C1 segment of cervical spinal cord (tissue), 14 donors: ENCODE results near the gene EARS2.
"Not testable (repeated sequence)": the region's sequence is repeated elsewhere in the genome, so short reads cannot be mapped to it uniquely, and the experiment has no call there.

Source experiments
- DNase-seq, 14 donors: peaks; one replicate each; lab custom pipeline; 2025; lab: John Stamatoyannopoulos, UW

Gene EARS2

GRCh38 chr16:23567602-23568001 is 10.5 kb upstream of the EARS2 start:
- DNase-seq, result no peak

DNA sequence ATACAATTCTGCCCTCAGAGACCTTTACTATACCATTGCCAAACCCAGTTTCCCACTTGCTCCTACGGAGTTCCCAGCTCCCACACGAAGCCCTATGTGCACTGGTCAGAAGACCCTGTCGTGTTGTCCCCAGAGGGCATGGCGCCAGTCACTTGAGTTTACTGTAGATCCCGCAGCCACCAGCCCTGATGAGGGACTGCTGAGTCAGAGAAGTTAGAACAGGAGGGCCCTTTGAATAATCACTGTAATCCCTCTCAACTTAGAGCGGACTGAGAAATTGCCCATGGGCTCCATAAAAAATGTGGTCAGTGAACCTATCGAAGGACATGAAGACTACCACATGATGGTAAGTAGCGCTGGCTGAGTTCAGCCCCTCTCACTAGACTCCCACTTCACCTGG is 9.6 kb upstream of the EARS2 start:
- no peak for DNase-seq

DNA sequence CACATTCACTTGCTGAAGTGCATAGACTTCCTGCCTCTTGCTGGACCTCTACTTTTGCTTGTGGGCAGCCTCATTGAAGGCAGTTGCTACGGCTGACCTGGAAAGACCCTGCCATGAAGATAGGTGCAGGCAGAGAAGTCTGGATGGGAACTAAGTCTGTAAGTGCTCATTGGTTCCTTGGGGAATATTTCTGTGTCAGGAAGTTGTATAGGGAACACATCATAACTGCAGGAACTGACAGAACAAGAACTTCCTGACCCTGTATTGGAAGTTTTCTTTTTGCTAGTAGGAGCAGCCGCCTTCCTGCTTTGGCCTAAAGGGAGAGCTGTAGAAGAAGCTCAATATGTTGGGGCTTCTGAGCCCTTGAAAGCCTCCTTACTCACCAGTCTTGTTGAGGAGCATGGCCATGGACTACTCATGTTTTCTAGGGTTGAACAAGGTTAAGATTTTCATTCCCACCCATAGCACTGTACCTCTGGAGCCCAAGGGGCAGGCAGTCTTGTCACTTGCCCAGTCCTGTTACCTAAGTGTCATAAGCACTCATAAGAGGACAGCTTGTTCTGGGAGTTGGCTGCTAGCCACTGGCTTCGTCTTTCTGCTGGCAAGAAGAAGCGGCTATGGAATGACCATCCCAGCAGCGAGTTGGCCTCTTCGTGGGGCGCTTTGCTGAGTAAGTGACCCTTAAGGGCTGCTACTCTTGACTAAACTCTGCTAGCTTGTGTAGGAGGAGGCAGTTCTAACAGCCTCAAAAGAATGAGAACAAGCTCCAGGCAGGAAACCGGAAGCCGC is 7.6 kb upstream of the EARS2 start:
- peak in 2 of 14 donors; percentile 12 to 29 for DNase-seq

GRCh38 chr16:23563186-23563585 is 6.0 kb upstream of the EARS2 start:
- no peak for DNase-seq

DNA sequence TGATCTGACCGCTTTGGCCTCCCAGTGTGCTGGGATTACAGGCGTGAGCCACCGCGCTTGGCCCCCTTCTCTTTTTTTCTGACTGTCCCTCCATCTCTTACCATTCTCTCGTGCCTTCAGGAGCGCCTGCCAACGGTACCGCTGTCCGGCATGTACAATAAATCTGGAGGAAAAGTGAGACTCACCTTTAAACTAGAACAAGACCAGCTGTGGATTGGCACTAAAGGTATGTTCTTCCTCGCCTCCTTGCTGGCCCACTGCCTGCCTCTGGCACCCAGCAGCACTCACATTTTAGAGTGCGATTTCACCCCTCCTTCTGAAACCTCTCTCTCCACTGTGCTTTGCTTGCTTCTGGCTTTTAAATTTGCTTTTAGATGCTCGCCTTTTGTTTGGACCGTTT is 5.4 kb upstream of the EARS2 start:
- DNase-seq, result no peak

DNA sequence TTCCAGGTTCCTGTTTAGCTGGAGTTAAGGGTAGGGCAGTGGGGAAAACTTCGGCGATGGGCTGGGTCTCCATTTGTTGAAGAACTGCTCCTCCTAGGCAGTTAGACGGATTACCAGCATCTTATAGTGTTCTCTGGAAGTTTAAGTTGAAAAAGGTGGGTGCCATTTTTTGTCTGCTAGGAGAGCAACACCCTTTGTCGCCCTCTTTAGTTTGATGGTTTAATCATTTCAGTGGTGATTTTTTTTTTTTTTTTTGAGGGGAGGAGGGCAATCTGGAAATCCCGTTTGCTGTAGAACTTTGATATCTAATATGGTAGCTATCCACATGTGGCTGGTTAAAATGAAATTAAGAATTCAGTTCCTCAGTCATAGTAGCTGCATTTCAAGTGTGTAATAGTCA is 4.4 kb upstream of the EARS2 start:
- DNase-seq, result no peak

GRCh38 chr16:23557779-23558702 is 891 bp upstream of the EARS2 start:
- DNase-seq, result peak in 7 of 14 donors; percentile 29 to 61 (median 47)

DNA sequence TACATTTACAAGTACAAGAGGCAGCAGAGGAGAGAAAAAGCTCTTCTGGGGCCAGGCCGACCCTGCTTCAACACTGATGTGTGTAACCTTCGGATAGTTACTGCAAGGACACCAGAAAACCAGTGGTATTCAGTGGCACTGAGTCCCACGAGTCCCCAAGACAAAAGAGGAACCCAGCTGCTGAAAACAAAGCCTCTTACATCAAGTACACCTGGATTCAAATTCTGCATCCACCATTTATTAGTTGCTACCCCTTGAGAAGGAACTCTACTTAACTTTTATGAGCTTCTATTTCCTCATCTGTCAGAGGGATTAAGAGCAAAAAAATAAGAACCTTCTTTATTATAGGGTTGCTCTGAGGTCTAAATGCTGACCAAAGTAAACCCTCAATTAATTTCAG is 2.6 kb downstream of the EARS2 start:
- no peak for DNase-seq

GRCh38 chr16:23552161-23552560 is 5.0 kb downstream of the EARS2 start:
- DNase-seq, result no peak

DNA sequence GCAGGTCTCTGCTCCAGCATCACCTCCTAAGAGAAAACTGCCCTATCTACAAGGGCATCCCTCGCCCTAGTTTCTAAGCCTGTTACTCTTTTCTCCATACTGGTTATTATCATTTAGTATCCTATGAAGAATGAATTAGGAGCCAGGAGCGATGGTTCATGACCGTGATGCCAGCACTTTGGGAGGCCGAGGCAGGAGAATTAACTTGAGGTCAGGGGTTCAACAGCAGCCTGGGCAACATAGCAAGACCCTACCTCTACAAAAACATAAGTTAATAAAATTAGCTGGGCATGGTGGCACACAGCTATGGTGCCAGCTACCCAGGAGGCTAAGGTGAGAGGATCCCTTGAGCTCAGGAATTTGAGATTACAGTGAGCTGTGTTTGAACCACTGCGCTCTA is 7.2 kb downstream of the EARS2 start:
- no peak for DNase-seq

GRCh38 chr16:23544436-23544835 is 12.7 kb downstream of the EARS2 start:
- no peak for DNase-seq

DNA sequence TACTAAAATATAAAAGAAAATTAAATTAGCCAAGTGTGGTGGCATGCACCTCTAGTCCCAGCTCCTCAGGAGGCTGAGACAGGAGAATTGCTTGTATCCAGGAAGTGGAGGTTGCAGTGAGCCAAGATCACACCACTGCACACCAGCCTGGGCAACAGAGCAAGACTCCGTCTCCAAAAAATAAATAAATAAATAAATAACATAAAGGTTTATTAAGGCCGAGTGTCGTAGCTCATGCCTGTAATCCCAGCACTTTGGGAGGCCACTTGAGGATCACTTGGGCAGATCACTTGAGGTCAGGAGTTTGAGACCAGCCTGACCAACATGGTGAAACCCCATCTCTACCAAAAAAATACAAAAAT is 16.4 kb downstream of the EARS2 start:
- DNase-seq, result not testable (repeated sequence)

GRCh38 chr16:23539984-23540816 is 16.9 kb downstream of the EARS2 start:
- no peak for DNase-seq

DNA sequence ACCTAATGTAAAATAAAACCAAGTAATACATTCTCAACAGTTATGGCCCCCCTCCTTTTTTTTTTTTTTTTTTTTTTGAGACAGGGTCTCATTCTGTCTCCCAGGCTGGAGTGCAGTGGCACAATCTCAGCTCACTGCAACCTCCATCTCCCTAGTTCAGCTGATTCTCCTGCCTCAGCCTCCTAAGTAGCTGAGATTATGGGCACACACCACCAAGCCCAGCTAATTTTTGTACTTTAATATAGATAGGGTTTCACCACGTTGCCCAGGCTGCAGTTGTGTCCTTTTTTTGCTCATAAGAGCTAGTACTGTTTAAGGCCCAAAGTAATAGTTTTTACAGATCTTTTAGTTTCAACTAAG is 18.3 kb downstream of the EARS2 start:
- DNase-seq, result no peak

GRCh38 chr16:23537390-23537789 is 19.8 kb downstream of the EARS2 start:
- no peak for DNase-seq

DNA sequence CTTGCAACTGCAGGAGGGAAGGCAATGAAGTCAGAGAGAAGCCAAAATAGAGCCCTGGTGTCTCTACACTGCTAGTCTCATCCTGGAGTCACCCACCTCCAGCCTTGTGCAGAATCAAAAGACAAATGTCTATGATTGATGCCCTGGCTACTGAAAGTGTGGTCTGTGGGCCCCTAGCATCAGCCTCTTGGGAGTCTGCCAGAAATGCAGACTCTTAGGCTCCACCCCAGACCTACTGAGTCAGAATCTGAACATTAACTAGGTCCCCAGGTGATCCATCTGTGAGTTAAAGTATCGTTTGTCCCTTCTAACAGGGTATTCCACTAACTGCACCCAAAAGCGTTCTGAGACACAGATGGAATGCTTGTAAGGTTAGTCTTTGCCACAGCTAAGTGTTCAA is 21.2 kb downstream of the EARS2 start:
- peak in 1 of 14 donors; percentile 21 for DNase-seq

DNA sequence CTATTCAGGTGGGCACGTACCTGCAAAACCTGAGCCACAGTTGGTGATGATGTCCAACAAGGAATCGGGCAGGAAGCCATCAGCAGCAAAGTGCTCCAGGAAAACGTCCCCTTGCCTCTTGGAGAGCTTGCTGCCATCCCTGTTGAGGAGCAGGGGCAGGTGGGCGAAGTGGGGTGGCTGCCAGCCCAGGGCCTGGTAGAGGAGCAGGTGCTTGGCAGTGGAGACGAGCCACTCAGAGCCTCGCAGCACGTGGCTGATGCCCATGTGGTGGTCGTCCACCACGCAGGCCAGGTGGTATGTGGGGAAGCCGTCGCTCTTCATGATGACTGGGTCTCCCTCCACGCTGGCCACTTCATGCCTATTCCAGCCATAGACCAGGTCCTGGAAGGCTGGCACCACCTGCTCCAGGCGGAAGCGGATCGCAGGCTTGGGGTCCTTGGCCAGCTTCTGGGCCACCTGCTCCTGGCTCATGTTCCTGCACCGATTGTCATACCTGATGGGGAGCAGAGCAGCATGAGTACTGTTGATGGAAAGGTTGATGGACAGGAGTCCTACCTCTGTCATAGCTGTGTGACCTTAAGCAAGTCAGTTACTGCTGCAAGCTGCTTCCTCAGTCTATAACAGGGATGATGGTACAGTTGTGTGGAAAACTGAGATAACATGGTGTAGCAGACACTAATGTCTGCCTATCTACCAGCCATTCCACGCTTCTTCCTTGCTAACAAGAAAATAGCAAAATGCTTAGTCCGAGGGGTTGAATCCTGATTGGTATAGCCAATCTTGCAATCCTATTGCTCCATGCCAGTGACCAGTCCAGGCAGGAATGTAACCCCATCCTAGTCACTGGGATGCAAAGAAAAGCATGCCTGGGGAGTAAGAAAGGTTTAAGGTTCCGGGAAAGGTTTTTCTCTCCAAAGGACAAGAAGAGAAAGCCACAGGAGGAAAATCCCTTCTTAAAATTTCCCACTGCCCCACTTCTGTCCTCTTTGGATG is 22.0 kb downstream of the EARS2 start:
- peak in 1 of 14 donors; percentile 68 for DNase-seq

DNA sequence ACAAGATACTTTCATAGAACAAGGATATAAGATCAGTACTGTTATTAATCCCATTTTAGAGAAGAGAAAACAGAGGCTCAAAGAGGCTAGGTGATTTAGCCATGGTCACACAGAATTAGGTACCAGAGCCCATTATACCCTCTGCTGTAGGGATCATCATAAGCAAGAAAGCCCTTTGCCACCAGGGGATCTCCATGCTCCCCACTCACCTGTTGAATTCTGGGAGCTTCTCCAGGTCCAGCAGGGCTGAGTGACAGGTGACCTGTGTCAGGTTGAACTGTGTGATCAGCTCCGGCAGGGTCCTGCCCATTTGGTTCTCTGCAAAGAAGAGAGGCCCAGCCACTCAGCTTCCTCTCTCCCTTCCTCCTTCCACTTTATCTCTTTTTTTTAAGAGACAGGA is 24.7 kb downstream of the EARS2 start:
- DNase-seq, result no peak

GRCh38 chr16:23530062-23530461 is 27.1 kb downstream of the EARS2 start:
- no peak for DNase-seq

DNA sequence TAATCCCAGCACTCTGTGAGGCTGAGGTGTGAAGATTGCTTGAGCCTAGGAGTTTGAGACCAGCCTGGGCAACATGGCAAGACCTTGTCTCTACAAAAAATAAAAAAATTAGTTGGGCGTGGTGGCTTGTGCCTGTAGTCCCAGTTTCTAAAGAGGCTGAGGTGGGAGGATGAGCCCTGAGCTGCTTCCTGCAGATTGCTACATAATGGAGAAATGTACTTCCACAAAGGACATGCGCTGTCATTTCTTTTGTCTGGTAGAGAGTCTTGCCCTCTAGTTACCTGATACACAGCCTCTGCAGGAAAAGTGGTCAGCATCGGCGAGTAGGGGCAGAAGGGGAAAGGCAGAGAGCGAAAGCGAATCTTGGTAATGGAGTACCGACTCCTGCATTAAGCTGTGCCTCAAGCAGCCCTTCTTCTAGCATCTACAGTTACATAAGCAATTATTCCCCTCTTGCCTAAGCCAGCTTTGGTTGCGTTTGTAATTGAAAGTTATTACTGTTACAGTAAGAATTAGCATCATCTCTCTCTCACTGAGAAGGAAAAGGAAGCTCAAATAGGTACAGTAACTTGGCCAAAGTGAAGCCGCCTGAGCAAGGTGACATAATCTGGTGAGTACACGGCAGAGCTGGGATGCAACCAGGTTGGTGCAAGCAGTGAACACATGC is 28.4 kb downstream of the EARS2 start:
- no peak for DNase-seq
